Colon (tissue), 2 donors: ENCODE data around the gene PHYHIPL.
A peak's percentile ranks its signal among the peaks of the same experiment; 100 is the strongest.

Experiments
- FAIRE-seq: peaks from 2 replicates; lab custom pipeline; 2012; peaks lifted over from hg19 to GRCh38; lab: Jason Lieb, UNC
- donor health status: control.
- donor health status: control.

Gene PHYHIPL

DNA sequence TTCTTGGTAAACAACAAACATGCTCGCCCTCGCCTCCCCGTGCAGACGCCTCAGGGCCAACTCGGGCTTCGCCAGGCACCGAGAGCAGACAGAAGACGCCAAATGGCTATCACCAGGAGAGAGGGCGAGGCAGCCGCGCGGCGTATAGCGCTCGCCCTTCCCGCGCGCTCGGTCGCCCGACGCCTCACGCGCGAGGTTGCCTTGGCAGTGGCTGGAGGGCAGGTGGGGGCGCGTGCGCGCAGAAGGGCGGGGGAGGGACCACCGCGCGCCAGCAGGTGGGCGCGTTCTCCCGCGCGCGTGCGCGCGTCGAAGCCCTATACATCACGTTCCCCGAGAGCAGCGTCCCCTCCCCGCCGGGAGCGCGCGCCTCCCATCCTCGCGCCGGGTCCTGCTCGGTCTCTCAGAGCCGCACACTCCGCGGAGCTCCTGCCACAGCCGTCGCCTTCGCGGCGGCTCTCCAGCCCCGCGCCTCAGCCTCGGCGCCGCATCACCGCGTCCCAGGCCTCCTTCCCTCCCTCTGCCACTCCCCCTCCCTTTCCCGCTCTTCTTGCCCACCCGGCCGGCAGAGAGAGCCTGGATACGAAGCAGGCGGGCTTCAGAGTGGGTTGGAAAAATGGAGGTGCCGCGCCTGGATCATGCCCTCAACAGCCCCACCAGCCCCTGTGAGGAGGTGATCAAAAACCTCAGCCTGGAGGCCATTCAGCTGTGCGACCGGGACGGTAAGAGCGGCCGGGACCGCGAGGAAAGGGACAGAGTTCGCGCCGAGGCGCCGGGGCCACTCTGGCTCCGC, at the start of gene PHYHIPL:
PHYHIPL (plus strand) TSS at position 403 of the 790 bp plus-strand sequence; CDS start at position 614, 211 bp downstream.
- FAIRE-seq = no peak

DNA sequence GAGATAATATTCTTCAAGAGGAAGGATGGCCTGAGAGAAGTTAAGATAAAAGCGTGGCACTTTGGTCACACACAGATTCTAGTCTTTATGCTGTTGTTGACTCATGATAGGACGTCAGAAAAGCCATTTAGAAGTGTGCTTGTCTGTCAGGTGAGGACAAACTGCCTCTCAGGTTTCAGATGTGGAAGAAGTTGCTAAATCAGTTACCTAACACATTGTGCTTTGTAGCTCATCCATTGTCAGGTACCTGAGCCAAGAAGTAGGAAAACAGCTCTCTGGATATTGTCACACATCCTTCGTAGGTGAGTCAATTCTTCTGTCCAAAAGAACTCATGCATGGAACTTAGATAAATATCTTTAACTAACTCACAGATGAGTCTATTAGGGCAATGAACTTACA, 49.5 kb upstream of the PHYHIPL start:
- FAIRE-seq = no peak

DNA sequence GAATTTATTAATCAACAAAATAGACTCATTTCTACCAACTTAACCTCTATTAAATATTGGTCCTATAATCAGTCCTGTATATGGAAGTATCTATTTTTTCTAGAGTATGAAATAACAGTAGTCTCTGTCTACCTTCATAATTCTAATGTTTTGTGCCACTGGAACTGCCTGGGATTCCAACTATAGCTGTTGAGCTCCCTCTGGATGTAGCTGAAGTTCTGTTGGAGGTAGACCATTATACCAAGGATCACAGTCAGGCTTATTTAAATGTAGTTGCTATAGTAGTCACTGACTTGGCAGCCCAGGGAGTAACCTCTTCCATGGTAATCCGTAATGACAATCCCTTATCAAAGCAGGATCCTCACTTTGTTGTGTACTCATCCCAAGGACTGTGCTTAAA, 48.5 kb upstream of the PHYHIPL start:
- FAIRE-seq = no peak

GRCh38 chr10:59129867-59130266, 46.6 kb upstream of the PHYHIPL start:
- no peak for FAIRE-seq

DNA sequence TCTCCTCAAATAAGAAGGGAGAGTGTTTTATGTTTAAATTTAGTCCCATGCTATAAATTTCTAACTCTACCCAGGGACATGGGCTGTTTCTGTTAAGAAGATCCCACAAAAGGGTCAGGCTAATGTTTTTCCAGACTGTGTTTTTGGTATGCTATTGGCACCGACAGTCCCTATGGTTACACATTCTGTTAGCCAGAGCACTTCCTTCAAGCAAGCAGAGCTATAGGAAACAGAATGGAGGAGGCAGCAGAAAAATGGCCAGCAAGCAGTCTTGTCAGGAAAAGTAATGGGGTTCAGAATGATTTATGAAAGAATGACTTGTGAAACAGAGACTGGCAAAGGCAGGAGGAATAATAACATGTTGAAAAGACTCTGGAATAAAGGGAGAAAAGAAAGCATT, 44.8 kb upstream of the PHYHIPL start:
- no peak for FAIRE-seq

DNA sequence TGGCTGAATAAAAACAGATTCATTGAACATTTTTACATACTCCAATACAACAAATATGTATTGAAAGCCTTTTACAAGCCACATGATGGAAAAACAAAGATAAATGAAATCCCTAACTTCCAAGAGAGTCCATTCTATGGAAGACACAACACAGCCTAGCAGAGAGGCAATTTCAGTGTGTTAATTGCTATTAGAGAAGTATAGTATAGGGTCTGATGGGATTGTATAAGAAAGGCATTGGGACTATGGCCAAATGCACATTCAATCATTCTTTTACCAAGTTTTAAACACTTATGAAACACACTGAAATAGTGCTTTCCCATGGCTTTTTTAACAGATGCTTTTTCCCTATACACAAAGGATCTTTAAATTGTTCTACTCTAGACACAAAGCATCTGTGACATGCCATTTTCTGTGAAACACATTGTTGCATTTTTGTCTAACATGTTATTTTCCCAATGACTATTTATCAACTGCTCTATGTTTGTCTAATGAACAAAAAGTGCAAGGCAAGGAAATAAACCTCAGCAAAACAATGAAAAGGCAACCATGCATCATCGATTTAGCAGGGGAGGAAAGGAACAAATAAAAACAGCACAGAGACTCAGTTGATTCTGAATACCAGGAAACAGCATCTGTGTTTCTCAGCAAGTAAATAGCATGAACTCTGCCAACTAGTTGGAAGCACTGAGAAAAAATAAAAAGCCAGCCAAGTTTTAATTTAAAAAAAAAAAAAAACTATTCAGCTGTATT, 42.4 kb upstream of the PHYHIPL start:
- no peak for FAIRE-seq

- no peak for FAIRE-seq
Observed at GRCh38 chr10:59134785-59135184, 41.7 kb upstream of the PHYHIPL start.

GRCh38 chr10:59135275-59135674, 41.2 kb upstream of the PHYHIPL start:
- no peak for FAIRE-seq

DNA sequence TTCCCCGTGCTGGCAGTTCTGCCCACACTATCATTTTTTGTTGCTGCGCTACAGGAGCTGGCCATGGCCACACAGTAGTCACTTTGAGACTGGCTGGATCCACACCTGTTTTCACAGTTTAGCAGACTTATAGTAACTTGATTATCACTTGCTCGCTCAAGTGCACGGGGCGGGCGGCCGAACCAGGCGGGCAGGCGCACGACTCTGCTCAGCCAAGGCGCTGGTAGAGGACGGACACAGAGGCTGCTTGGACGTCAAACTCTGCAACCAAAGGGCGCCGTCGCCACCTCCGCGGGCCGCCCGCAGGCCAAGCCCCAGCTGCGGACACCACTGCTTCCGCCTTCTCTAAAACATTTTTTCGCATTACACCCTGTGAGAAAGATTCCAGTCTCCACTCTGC, 38.4 kb upstream of the PHYHIPL start:
- no peak for FAIRE-seq

DNA sequence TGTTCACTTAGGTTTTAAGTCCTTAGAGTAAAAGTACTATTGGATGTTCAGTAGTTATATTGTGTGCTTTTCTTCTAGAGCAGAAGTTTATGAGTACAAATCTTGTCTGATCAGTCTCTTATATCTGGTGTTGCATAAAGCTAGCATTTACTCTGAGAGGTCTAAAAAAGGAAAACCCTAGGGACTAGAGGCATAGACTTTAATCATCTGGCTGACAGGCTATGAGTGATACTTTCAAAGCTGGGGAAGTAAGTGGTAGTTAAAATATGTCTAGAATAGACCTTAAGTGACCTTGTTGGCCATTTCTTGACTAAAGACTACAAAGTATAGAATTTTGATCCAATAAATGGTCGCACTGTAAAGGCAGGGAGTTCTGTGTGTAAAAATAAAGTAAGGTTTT, 32.9 kb upstream of the PHYHIPL start:
- FAIRE-seq = no peak

DNA sequence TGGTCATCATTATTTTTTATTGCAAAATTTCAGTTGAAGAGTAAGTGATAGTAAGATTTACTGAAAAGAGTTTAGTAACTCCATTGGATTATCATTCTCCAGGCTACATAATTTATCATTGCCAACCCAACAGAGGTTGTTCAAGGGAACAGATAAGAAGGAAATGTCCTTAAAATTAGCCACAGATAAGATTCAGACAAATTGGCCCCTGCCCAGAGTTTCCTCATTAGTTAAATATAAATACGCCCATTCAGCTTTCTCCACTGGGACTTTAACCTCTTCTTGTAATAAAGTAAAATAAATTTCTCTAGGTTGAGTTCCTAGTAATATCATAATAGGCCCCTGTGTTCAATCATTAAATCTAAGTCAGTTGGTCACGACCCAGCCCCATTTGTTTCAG, 27.7 kb upstream of the PHYHIPL start:
- no peak for FAIRE-seq

GRCh38 chr10:59155556-59155955, 20.9 kb upstream of the PHYHIPL start:
- no peak for FAIRE-seq

GRCh38 chr10:59167512-59167911, 8.9 kb upstream of the PHYHIPL start:
- no peak for FAIRE-seq

DNA sequence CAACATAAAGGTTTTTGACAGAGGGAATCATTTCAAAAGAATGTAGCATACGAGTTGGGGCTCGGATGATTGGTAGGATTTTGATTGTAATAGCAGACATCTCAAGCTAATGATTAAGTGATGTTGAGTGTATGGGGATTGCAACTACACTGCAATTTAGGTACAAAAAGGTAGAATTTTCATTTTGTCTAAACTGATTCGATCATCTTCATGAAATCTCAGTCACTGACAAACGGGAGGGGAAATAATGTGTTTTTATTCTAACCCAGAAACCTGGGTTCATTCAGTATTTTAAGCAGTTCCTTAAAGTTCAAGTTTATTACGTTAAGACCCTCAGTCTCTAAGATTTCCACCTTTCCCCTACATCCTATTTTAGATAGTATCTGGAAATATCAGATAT, 3.9 kb upstream of the PHYHIPL start:
- FAIRE-seq = no peak

GRCh38 chr10:59173414-59173813, 3.0 kb upstream of the PHYHIPL start:
- no peak for FAIRE-seq

DNA sequence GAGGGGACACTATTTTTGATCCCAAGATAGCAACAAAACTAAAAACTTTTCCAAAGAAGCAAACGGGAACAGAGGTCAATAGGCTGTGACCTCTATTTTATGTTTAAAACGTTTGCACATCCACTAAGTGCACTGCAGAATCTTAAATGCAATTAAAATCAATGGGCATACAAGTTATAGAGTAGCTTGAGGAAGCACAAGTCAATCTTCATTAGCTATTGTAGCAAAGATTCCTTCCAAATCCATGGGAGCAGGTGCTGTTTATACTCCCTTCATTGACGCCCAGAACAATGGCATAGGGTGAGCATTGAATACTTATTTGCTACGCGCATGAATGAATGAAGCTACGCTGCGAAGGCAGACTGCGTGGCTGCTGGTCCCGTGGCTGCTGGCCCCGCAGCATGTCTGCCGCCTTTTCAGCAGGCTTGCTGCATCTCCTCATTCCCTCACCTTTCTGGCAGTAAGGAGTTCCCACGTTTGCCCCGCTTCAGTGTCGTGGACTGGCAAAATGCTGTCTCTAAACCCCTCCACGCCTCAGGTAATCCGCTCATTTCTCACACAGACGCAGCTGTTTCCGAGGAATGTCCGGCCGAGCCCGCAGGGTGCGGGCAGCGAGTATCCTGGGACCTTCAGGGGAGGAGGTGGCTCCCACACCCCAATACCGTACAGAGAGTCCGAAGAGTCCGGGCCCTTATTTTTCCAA, 754 bp upstream of the PHYHIPL start:
- FAIRE-seq = no peak

GRCh38 chr10:59177031-59177797, 771 bp downstream of the PHYHIPL start:
- no peak for FAIRE-seq

DNA sequence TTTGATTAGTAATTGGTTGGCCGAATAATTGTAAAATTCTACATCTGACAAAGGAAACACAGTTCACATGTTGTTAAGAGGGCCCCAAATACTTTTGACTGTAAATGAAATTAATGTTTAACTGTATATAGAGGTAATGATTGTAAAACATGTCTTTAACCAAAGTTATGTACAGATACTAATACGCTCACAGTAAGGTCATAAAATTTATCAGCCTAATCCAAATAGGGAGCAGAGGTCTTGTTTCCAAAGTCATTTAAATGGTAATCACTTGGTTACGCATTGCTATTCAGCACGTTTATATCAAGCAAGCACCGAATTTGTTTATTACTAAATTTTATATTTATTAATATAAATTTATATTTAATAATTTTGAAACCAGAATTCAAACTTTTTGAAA, 1.4 kb downstream of the PHYHIPL start:
- peak; percentile 82 for FAIRE-seq

GRCh38 chr10:59179068-59179467, 2.6 kb downstream of the PHYHIPL start:
- no peak for FAIRE-seq

DNA sequence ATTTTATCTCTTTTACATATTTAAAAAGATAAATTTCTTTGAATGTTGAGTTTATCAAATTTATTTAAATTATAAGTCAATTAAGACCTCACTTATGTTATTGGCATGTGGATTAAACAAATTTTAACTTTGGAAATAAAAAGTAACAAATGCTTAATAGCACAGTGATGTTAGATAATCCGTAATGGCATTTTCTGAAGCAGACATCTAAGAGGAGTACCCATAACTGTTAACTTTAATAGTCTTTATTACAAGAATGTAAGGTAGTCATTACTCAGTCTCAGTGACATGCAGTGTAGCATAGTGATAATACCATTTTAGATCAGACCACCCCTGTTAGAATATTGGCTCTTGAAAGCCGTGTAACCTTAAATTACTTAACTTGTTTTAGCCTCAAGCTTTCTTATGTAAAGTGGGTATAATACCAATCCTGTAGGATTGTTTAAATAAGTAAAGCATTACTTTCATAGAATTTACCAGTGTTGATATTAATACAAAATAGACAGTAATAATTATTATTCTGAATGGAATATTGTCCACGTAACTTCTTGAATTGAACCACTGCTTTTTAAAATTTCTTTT, 4.3 kb downstream of the PHYHIPL start:
- FAIRE-seq = no peak

DNA sequence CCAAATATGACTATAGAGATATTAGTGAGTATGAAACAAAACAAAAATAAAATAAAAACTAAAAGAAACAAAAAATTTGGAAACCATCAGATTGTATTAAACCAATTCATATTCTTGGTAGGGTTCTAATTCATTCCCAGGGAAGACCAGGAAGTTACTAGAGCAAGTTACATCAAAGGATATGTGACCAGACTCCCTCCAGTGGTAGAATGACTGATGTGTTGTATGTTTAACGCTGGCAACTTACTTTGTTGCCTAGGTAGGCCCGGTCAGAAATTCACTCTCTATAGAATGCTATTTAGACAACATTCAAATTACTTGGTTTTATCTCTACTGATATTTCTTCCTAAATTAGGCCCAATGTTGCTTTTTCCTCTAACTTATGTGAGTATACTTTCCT, 5.2 kb downstream of the PHYHIPL start:
- peak; percentile 70 for FAIRE-seq

DNA sequence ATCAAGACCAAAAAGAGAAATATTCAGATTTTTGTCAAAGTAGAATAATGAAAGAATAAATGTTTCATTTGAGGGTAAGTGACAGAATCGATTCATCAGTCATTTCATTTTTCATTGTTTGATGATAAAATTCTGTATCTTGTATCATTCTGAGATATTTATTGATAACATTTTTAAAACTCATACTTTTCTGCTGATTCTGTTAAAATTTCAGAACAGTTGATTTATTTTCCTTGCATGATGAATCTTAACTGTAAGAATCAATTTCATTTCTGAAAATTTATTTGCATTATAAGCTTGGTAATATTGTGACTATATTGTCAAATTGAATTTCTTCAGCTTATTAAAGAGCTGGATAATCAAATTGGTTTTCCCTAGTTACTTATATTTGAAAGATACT, 13.9 kb downstream of the PHYHIPL start:
- no peak for FAIRE-seq
